COR-L47 (cell line): Measurements from ENCODE around the gene PRKN.

Source experiments
- DNase-seq: peaks from one replicate; lab custom pipeline; 2025; lab: John Stamatoyannopoulos, UW

PRKN gene

GRCh38 chr6:162373192-162373591 lies 354.4 kb downstream of the PRKN start:
- no peak for DNase-seq

GRCh38 chr6:162372106-162372505 lies 355.5 kb downstream of the PRKN start:
- DNase-seq = no peak

- DNase-seq = peak; percentile 8
Observed at GRCh38 chr6:162371121-162371520, 356.4 kb downstream of the PRKN start.

DNA sequence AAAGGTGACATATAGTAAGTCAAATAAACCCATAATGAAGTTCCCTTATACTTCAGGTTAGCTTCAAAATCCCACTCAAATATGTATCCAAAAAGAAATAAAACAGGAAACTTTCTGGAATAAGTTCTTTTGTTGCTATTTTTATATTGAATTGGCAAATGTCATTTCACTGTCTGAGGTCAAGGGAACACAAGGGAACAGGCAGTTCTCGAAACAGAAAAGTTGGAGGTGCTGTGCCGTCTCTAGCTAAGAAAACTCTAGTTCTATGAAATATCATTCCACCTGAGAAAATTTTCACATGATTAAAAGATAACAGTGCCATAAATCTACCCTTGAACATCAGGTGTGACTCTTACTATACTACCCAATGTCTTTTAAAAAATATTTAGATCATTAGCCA lies 358.5 kb downstream of the PRKN start:
- no peak for DNase-seq

- DNase-seq = no peak
Observed at GRCh38 chr6:162364488-162364887, 363.1 kb downstream of the PRKN start.

DNA sequence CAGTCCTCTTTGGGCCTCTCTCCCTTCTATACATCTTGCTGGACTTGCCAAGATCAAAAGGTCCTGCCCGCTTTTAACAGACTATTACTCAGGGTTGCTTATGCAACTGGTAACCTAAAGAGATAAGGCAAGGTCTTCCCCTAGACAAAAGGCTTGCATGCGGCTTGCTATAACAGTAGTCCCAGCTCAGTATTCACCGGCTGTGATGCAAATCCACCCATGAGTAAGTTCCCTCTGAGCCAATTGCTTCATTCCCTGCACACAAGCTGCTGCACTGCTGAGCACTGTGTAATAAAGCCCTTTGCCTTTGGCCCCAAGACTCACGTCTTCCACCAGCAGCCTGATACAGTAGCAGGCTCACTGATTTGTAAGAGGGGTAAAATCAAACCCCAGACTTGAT lies 363.8 kb downstream of the PRKN start:
- DNase-seq = no peak

DNA sequence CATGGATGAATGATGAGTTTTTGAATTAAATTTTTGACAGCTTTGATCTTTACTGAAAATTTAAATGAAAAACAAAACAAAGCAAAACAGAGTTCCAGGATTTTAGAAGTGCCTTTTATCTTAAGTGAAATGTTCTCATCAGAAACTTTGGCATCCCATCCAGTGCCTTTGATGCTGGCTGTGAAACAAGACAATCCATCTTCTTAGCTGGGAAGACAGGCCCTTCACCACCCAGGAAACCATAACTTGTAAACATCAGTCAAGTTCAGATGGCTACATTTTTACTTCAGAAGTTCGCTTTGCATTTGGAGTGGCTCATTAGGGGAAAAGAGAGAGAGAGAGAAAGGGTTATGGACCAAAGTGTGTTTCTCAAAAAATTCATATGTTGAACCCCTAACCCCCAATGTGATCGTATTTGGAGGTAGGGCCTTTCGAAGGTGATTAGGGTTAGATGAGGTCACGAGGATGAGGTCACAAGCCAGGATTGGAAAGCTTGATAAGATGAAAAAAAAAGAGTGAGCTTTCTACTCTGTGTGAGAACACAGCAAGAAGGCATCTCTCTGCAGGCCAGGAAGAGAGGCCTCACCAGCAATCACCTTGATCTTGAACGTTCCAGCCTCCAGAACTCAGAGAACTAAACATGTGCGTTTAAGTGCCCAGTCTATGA lies 366.5 kb downstream of the PRKN start:
- DNase-seq = no peak

DNA sequence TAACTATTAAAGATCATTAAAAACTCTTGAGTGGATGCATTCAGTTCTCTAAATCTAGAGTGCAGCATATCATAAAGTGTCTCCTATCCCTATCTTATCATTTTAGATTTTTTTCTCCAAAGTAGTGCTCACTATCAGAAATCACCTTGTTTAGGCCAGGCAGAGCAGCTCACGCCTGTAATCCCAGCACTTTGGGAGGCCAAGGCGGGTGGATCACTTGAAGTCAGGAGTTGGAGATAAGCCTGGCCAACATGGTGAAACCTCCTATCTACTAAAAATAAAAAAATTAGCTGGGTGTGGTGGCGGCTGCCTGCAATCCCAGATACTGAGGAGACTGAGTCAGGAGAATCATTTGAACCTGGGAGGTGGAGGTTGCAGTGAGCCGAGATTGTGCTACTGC lies 368.9 kb downstream of the PRKN start:
- DNase-seq = no peak

DNA sequence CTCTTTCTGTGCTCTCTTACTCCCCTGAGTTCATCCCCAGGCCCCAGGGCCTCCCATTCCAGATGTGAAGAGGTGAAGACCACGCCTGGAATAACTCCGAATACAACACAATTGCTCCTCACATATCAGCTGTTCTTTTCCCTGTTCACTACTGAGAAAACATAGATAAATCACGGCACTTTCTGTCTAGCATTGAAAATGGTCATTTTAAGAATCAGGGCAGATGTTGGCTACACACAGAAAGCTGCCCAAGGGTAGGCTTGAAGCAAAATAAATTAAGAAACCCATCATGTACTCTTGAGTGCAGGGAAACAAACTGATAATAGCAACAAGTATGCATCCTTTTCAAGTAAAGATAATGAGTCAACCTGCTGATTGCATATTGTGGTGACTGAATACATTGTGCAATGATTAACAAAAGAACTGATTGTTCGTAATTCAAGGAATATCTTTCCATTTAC lies 382.5 kb downstream of the PRKN start:
- no peak for DNase-seq

GRCh38 chr6:162344646-162345010 lies 382.9 kb downstream of the PRKN start:
- DNase-seq = no peak

DNA sequence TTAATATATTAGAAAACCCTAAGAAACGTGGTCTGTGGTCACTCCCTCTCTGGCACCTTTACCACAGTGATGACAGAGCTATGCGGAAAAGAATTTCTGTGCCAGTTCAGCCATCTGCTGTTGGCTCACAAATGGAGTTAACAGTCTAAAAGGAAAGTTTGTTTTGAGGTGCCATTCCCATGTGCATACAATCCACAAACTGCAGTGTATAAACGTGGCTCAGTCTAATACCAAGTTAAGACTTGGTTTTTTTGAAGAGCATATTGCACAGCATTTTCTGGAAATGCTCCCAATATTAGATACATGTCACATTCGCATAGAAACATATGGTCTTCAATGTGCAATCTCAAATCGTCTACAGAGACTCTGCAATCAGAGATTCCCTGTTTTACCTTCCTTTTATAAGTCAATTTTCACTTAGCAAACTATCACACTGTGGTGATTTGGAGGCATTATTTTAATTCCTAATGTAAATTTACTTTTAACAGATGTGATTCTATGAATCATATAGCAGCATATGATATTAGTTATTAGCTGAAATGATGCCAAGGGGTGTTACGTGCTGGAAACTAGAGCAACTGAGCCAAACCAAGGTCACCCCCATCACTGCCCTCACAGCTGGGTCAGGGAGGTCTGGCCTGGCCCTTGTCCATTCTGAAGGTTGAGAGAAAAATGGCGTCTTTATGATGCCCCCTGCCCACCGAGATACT lies 383.5 kb downstream of the PRKN start:
- no peak for DNase-seq

DNA sequence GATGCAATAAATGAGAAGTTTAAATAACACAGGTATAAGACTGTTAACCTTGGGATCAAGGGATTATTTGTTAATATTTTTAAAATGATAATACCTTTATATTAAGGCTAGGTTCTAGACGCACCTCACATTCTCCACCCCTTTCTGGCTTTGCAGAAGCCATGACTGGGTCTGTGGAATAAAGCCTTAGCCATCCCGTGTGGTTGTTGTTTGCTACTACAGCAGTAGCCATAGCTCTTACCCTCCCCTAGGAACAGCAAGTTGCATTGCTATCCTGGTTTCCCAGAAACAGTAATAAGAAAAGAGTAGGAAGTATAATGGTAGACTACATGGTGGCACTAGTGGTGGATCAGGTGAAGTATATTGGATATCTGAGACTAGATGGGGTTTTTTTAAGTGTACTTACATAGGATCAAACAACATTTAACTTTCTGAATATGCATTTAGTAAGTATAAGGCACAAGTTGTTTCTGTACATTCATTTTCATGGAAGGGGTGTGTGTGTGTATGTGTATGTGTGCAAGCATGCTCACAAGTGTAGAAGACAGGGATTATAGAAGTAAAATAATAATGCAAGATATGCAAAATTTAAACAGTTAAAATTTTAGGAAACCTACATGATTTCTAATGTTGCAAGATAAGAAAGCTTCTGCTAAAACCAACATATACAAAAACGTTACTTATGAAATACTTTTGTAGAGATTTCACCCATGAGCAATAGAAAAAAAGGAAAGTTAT lies 384.2 kb downstream of the PRKN start:
- DNase-seq = no peak

- no peak for DNase-seq
Observed at GRCh38 chr6:162337412-162337811, 390.2 kb downstream of the PRKN start.

- DNase-seq = no peak
Observed at GRCh38 chr6:162336359-162336758, 391.2 kb downstream of the PRKN start.

- no peak for DNase-seq
Observed at GRCh38 chr6:162332365-162332764, 395.2 kb downstream of the PRKN start.

- DNase-seq = no peak
Observed at GRCh38 chr6:162331911-162332310, 395.7 kb downstream of the PRKN start.

GRCh38 chr6:162325826-162326225 lies 401.7 kb downstream of the PRKN start:
- DNase-seq = no peak

- DNase-seq = no peak
Observed at GRCh38 chr6:162325051-162325450, 402.5 kb downstream of the PRKN start.

GRCh38 chr6:162315291-162315690 lies 412.3 kb downstream of the PRKN start:
- DNase-seq = no peak

DNA sequence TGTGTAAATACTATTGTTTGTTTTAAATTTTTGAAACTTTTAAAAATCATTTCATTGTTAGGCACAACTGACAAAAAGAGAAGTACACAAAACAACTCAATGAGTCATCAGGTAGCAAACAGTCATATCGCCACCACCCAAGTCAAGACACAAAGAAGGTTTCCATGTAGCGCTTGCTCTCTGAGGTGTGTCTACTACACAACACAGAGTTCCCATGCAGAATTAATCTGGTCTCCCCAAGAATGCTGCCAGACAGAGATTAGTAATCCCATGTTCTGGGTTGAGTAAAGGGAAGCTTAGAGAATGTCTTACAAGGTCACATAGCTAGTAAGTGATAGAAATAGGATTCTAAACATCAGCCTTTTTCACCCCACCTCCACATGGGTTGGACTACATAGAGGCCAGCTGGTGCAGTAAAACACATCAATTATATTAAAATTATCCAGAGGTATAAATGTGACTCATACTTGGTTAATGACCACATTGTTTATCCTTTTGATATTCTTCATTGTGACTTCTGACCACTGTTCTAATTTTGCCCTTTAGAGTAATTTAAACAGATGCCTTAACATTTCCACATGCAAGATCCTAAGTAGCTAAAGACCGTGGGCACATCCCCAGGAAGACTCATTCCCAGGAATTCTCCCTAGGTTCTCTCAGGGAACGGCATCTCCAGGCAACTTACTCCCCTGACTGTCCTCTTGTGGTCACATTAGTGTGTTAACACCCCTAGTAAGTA lies 413.5 kb downstream of the PRKN start:
- DNase-seq = no peak

GRCh38 chr6:162307865-162308264 lies 419.7 kb downstream of the PRKN start:
- DNase-seq = no peak

GRCh38 chr6:162306616-162307015 lies 420.9 kb downstream of the PRKN start:
- DNase-seq = no peak
